ENCODE data around the gene RPUSD4. TPM values are rescaled to one million over a fixed set of nuclear protein-coding genes. Genes with fewer than 3 reads are reported as not detected.

Gene RPUSD4
- polyA plus RNA-seq, 2 of the 4 experiments (the other 2 are of a cell fraction): 15.4 to 16.2 TPM

GRCh38 chr11:126162306-126163030, 49.0 kb downstream of the RPUSD4 start:
- H3K4me2 ChIP-seq: no peak overlapping the region
- POLR2A ChIA-PET: no interaction called here
- ATAC-seq: no peak

GRCh38 chr11:126161023-126161391, 50.4 kb downstream of the RPUSD4 start:
- Histone ChIP-seq H3K9me3 (no peaks in the 10 kb centered on the region), H3K27ac (no peak overlapping the region), H3K4me2 (no peak overlapping the region), H3K4me3 (no peak overlapping the region), H3K4me1 (no peaks in the 10 kb centered on the region)
- ChIA-PET POLR2A (no interaction called here), CTCF (interaction anchor here (0.7 kb wide), 1 partner anchor 64 kb away, joined by 3 read pairs; no protein-coding TSS in a partner anchor)
- DNase-seq (ENCODE audit: low read depth in 1 of 2, low spot score in 1 of 2) (no peak), ATAC-seq (no peak), FAIRE-seq (no peak)
- WGBS (ENCODE audit: missing lambda C conversion rate): 75% methylated on average over 4 of the region's 7 CpGs
- TF ChIP-seq ZSCAN20 (CRISPR knock-in tag; IDR thresholded peaks at IDR 0.05): no peak

More at GRCh38 chr11:126162306-126163030, 49.0 kb downstream of the RPUSD4 start:
- Histone ChIP-seq H3K27ac (no peak overlapping the region), H3K4me1 (no peaks in the 10 kb centered on the region), H3K4me3 (no peak overlapping the region), H3K9me3 (no peaks in the 10 kb centered on the region)
- FAIRE-seq (no peak), DNase-seq (ENCODE audit: low read depth in 1 of 2, low spot score in 1 of 2) (no peak)
- 91% methylated on average over 4 of the region's 14 CpGs for WGBS (ENCODE audit: missing lambda C conversion rate)
- CTCF ChIA-PET: interaction anchor here (0.6 kb wide), 1 partner anchor 256 kb away, joined by 3 read pairs; no protein-coding TSS in a partner anchor
- TF ChIP-seq ATOH8 (CRISPR knock-in tag; IDR thresholded peaks at IDR 0.05; ENCODE audit: low read depth): no peak

DNA sequence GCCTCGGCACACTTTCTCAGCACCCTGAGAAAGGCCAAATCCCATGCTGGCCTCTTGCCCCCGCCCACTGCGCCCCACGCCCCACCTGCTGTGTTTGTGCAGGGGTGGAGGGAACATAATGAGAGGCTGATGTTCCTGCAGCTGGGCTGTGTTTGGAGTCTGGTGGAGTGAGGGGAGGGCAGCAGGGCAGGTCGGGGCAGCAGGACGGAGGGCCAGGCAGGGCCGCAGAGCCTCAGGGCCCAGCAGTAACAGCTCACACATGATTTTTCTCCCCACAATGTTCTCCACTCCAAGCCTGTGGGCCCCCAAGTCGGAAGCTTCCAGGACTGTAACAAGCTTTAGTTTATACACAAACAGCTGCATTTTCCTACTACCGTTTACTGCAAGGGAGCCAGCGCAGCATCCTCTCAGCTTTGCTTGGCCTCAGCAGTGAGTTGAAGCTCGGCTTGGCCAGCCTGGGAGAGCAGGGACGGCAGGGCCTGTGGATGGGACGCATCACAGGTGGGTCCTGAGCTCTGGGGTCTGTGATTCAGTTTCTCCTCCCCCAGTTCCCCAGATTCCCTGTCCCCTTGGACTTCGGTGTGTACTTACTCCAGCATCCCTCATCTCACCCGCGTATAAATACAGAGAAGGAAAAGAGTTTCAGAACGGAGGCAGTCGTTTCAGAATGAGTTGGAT, 51.0 kb downstream of the RPUSD4 start:
- DNase-seq (ENCODE audit: low read depth in 1 of 2, low spot score in 1 of 2): no peak
- WGBS (ENCODE audit: missing lambda C conversion rate): 78% methylated on average over 17 of the region's 18 CpGs
- FAIRE-seq: no peak
- H3K27ac ChIP-seq: no peak overlapping the region
- no peak overlapping the region for H3K4me3 ChIP-seq
- ATAC-seq: no peak
- CTCF ChIA-PET: interaction anchor here (0.8 kb wide), 1 partner anchor 43 kb away, joined by 3 read pairs; no protein-coding TSS in a partner anchor
- POLR2A ChIA-PET: no interaction called here
- TF ChIP-seq CBX2 (IDR thresholded peaks at IDR 0.05; ENCODE audit: borderline replicate concordance, low read depth) (no peak), ESRRA (IDR thresholded peaks at IDR 0.05; ENCODE audit: borderline replicate concordance, low read length) (no peak), CHD2 (IDR thresholded peaks at IDR 0.05; ENCODE audit: low read length, partially characterized antibody) (no peak), NFE2L2 (conservative IDR thresholded peaks at IDR 0.05; ENCODE audit: low read length) (no peak), HEYL (CRISPR knock-in tag; IDR thresholded peaks at IDR 0.05) (no peak), HES2 (IDR thresholded peaks at IDR 0.05) (no peak)
- H3K4me1 ChIP-seq: no peaks in the 10 kb centered on the region
- H3K9me3 ChIP-seq: no peaks in the 10 kb centered on the region
- H3K4me2 ChIP-seq: no peak overlapping the region

DNA sequence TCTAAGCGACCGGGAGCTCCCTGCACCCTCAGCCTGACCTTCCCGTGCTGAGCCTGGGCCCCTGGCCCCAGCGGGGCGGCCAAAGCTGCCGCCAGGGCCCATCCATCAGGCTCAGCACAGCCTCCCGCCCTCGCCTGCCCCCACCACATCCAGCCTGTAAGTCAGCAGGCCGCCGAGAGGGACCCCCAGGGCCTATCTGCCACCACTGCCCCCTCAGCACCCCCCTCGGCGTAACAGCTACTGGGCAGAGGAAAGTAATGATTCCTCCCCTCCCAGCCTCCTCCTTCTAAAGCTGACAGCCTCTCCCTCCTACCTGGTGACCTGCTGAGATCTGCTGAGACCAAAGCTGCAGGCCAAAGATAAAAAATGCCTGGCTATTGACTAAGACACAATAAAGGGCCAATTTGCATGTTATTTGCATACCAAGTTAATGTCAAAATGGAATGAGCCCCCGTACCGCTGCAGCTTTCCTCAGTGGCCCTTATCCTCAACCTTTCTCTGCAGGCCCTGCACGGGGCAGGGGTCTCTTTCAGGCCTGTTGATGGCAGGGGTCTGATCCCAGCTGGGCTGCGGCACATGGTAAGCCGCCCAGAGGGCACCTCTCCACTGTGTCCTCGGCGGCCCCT, 51.6 kb downstream of the RPUSD4 start:
- FAIRE-seq (no peak), ATAC-seq (no peak), DNase-seq (ENCODE audit: low read depth in 1 of 2, low spot score in 1 of 2) (no peak)
- Histone ChIP-seq H3K4me3 (no peak overlapping the region), H3K4me2 (no peak overlapping the region), H3K27ac (no peak overlapping the region), H3K4me1 (no peaks in the 10 kb centered on the region), H3K9me3 (no peaks in the 10 kb centered on the region)
- 78% methylated on average over 7 of the region's 19 CpGs for WGBS (ENCODE audit: missing lambda C conversion rate)
- ChIA-PET POLR2A (no interaction called here), CTCF (interaction anchor here (0.8 kb wide), 2 partner anchors 14 to 44 kb away, joined by 3 read pairs; no protein-coding TSS in a partner anchor)
- TF ChIP-seq NFE2L2 (conservative IDR thresholded peaks at IDR 0.05; ENCODE audit: low read length) (no peak), TP53 (CRISPR knock-in tag; IDR thresholded peaks at IDR 0.05) (no peak), BCL3 (IDR thresholded peaks at IDR 0.05) (no peak), HOXB5 (CRISPR knock-in tag; IDR thresholded peaks at IDR 0.05) (no peak), ZNF302 (CRISPR knock-in tag; IDR thresholded peaks at IDR 0.05) (no peak)

All from A549 (cell line).